ENCODE data around the gene PLA2G2D.

PLA2G2D gene

DNA sequence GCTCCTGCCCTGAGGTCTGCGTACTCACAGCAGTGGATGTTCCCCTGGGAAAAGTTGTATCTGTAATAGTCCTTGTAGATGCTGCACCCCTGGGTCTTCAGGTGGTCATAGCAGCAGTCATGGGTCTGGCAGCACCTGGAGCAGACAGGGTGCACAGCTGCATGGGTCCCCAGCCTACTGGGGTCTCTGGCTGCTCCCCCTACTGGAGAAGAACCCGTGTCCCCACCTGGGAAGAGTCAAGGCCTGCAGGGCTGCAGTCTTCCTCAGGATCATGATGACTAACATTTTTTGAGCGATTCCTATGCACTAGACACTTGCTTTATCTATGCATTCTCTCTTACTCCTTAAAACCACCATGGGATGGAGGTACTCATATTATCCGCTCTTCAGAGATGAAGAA, 3.9 kb downstream of the PLA2G2D start:
- no peak overlapping the region for H3K27ac ChIP-seq (ENCODE audit: low read depth in 2 of 2, low read length in 2 of 2)
- H3K36me3 ChIP-seq (ENCODE audit: control insufficient read depth in 2 of 2, insufficient read depth in 2 of 2, low read length in 2 of 2) = no peaks in the 10 kb centered on the region
- no peak overlapping the region for H3K4me3 ChIP-seq (ENCODE audit: low read length in 2 of 2)
- H3K9ac ChIP-seq (ENCODE audit: low read depth in 1 of 2, low read length in 2 of 2) = no peak overlapping the region
- H3K27me3 ChIP-seq (ENCODE audit: control insufficient read depth in 2 of 2, insufficient read depth in 2 of 2, low read length in 2 of 2) = no peaks in the 10 kb centered on the region
- H3K4me1 ChIP-seq (ENCODE audit: control insufficient read depth in 2 of 2, insufficient read depth in 2 of 2, low read length in 2 of 2) = no peaks in the 10 kb centered on the region
- no peaks in the 10 kb centered on the region for H3K9me3 ChIP-seq (ENCODE audit: control insufficient read depth in 2 of 2, low read length in 2 of 2)

- Histone ChIP-seq H3K4me1 (ENCODE audit: control insufficient read depth in 2 of 2, insufficient read depth in 2 of 2, low read length in 2 of 2) (no peaks in the 10 kb centered on the region), H3K4me3 (ENCODE audit: low read length in 2 of 2) (no peak overlapping the region), H3K9ac (ENCODE audit: low read depth in 1 of 2, low read length in 2 of 2) (no peak overlapping the region)
Observed at GRCh38 chr1:20114021-20114648, 5.2 kb downstream of the PLA2G2D start.

GRCh38 chr1:20112279-20113000, 6.9 kb downstream of the PLA2G2D start:
- H3K27ac ChIP-seq (ENCODE audit: low read depth in 2 of 2, low read length in 2 of 2) = no peak overlapping the region
- no peaks in the 10 kb centered on the region for H3K36me3 ChIP-seq (ENCODE audit: control insufficient read depth in 2 of 2, insufficient read depth in 2 of 2, low read length in 2 of 2)
- no peaks in the 10 kb centered on the region for H3K4me1 ChIP-seq (ENCODE audit: control insufficient read depth in 2 of 2, insufficient read depth in 2 of 2, low read length in 2 of 2)
- no peak overlapping the region for H3K4me3 ChIP-seq (ENCODE audit: low read length in 2 of 2)
- H3K9me3 ChIP-seq (ENCODE audit: control insufficient read depth in 2 of 2, low read length in 2 of 2) = no peaks in the 10 kb centered on the region
- no peak overlapping the region for H3K9ac ChIP-seq (ENCODE audit: low read depth in 1 of 2, low read length in 2 of 2)
- no peaks in the 10 kb centered on the region for H3K27me3 ChIP-seq (ENCODE audit: control insufficient read depth in 2 of 2, insufficient read depth in 2 of 2, low read length in 2 of 2)

More at GRCh38 chr1:20114021-20114648, 5.2 kb downstream of the PLA2G2D start:
- H3K9me3 ChIP-seq (ENCODE audit: control insufficient read depth in 2 of 2, low read length in 2 of 2) = no peaks in the 10 kb centered on the region
- no peaks in the 10 kb centered on the region for H3K27me3 ChIP-seq (ENCODE audit: control insufficient read depth in 2 of 2, insufficient read depth in 2 of 2, low read length in 2 of 2)
- H3K36me3 ChIP-seq (ENCODE audit: control insufficient read depth in 2 of 2, insufficient read depth in 2 of 2, low read length in 2 of 2) = no peaks in the 10 kb centered on the region
- H3K27ac ChIP-seq (ENCODE audit: low read depth in 2 of 2, low read length in 2 of 2) = no peak overlapping the region

DNA sequence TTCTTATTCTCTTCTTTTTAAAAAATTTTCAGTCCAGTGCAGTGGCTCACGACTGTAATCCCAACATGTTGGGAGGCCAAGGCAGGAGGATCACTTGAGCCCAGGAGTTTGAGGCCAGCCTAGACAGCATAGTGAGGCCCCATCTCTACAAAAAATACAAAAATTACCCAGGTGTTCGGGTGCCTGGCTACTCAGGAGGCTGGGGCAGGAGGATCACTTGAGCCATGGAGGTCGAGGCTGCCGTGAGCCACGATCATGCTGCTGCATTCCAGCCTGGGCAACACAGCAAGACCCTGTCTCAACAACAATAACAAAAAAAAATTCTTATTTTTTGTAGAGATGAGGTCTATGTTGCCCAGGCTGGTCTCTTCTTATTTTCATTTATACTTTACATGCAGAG, 7.9 kb downstream of the PLA2G2D start:
- Histone ChIP-seq H3K9ac (ENCODE audit: low read depth in 1 of 2, low read length in 2 of 2) (no peak overlapping the region), H3K36me3 (ENCODE audit: control insufficient read depth in 2 of 2, insufficient read depth in 2 of 2, low read length in 2 of 2) (no peaks in the 10 kb centered on the region), H3K27me3 (ENCODE audit: control insufficient read depth in 2 of 2, insufficient read depth in 2 of 2, low read length in 2 of 2) (peaks cover 0 to under 1% of the 10 kb centered on the region in 2 donors), H3K4me1 (ENCODE audit: control insufficient read depth in 2 of 2, insufficient read depth in 2 of 2, low read length in 2 of 2) (no peaks in the 10 kb centered on the region), H3K27ac (ENCODE audit: low read depth in 2 of 2, low read length in 2 of 2) (no peak overlapping the region), H3K9me3 (ENCODE audit: control insufficient read depth in 2 of 2, low read length in 2 of 2) (no peaks in the 10 kb centered on the region), H3K4me3 (ENCODE audit: low read length in 2 of 2) (no peak overlapping the region)

DNA sequence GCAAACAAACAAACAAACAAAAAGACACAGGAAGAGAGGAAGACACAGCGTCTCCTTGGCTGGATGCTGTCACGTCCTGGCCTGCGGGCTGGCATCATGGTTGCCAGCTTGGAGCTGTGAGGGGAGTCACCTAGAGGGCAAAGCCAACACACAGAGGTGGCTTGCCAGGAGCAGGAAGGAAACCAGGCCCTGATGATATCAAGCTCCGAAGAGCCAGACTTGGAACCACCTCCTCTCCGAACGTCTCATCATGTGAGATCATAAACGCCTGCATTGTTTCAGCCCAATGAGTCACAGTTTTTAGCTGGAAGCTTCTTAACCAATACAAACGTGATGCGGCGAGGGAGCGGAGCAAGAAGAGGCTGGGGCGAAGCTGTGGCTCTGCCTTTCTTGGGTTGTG, 8.7 kb downstream of the PLA2G2D start:
- Histone ChIP-seq H3K36me3 (ENCODE audit: control insufficient read depth in 2 of 2, insufficient read depth in 2 of 2, low read length in 2 of 2) (no peaks in the 10 kb centered on the region), H3K4me1 (ENCODE audit: control insufficient read depth in 2 of 2, insufficient read depth in 2 of 2, low read length in 2 of 2) (no peaks in the 10 kb centered on the region), H3K27ac (ENCODE audit: low read depth in 2 of 2, low read length in 2 of 2) (no peak overlapping the region), H3K27me3 (ENCODE audit: control insufficient read depth in 2 of 2, insufficient read depth in 2 of 2, low read length in 2 of 2) (peaks cover 0 to 3% of the 10 kb centered on the region in 2 donors), H3K9ac (ENCODE audit: low read depth in 1 of 2, low read length in 2 of 2) (no peak overlapping the region), H3K4me3 (ENCODE audit: low read length in 2 of 2) (no peak overlapping the region), H3K9me3 (ENCODE audit: control insufficient read depth in 2 of 2, low read length in 2 of 2) (no peaks in the 10 kb centered on the region)

- Histone ChIP-seq H3K9me3 (ENCODE audit: control insufficient read depth in 2 of 2, low read length in 2 of 2) (no peaks in the 10 kb centered on the region), H3K27me3 (ENCODE audit: control insufficient read depth in 2 of 2, insufficient read depth in 2 of 2, low read length in 2 of 2) (peaks cover 0 to 3% of the 10 kb centered on the region in 2 donors), H3K9ac (ENCODE audit: low read depth in 1 of 2, low read length in 2 of 2) (no peak overlapping the region), H3K36me3 (ENCODE audit: control insufficient read depth in 2 of 2, insufficient read depth in 2 of 2, low read length in 2 of 2) (no peaks in the 10 kb centered on the region), H3K4me3 (ENCODE audit: low read length in 2 of 2) (no peak overlapping the region), H3K27ac (ENCODE audit: low read depth in 2 of 2, low read length in 2 of 2) (no peak overlapping the region), H3K4me1 (ENCODE audit: control insufficient read depth in 2 of 2, insufficient read depth in 2 of 2, low read length in 2 of 2) (no peaks in the 10 kb centered on the region)
Observed at GRCh38 chr1:20109223-20109856, 10.0 kb downstream of the PLA2G2D start.

GRCh38 chr1:20108366-20109123, 10.8 kb downstream of the PLA2G2D start:
- no peak overlapping the region for H3K9ac ChIP-seq (ENCODE audit: low read depth in 1 of 2, low read length in 2 of 2)
- no peak overlapping the region for H3K27ac ChIP-seq (ENCODE audit: low read depth in 2 of 2, low read length in 2 of 2)
- H3K4me3 ChIP-seq (ENCODE audit: low read length in 2 of 2) = no peak overlapping the region
- no peaks in the 10 kb centered on the region for H3K4me1 ChIP-seq (ENCODE audit: control insufficient read depth in 2 of 2, insufficient read depth in 2 of 2, low read length in 2 of 2)
- H3K36me3 ChIP-seq (ENCODE audit: control insufficient read depth in 2 of 2, insufficient read depth in 2 of 2, low read length in 2 of 2) = no peaks in the 10 kb centered on the region
- peaks cover 0 to 3% of the 10 kb centered on the region in 2 donors for H3K27me3 ChIP-seq (ENCODE audit: control insufficient read depth in 2 of 2, insufficient read depth in 2 of 2, low read length in 2 of 2)
- no peaks in the 10 kb centered on the region for H3K9me3 ChIP-seq (ENCODE audit: control insufficient read depth in 2 of 2, low read length in 2 of 2)

DNA sequence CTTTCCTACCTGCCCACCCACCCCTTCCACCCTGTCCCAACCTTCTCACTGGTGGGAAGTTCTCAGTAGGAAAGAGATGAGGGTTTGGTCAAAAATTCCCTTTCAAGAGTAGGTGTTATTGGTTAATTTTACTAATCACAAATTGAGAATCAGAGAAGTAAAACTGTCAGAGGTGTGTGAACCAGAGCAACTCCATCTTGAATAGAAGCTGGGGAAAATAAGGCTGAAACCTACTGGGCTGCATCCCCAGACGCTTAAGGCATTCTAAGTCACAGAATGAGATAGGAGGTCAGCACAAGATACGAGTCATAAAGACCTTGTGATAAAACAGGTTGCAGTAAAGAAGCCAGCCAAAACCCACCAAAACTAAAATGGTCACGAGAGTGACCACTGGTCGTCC, 11.5 kb downstream of the PLA2G2D start:
- Histone ChIP-seq H3K27ac (ENCODE audit: low read depth in 2 of 2, low read length in 2 of 2) (no peak overlapping the region), H3K4me3 (ENCODE audit: low read length in 2 of 2) (no peak overlapping the region), H3K4me1 (ENCODE audit: control insufficient read depth in 2 of 2, insufficient read depth in 2 of 2, low read length in 2 of 2) (no peaks in the 10 kb centered on the region), H3K36me3 (ENCODE audit: control insufficient read depth in 2 of 2, insufficient read depth in 2 of 2, low read length in 2 of 2) (no peaks in the 10 kb centered on the region), H3K27me3 (ENCODE audit: control insufficient read depth in 2 of 2, insufficient read depth in 2 of 2, low read length in 2 of 2) (peaks cover 0 to 3% of the 10 kb centered on the region in 2 donors), H3K9ac (ENCODE audit: low read depth in 1 of 2, low read length in 2 of 2) (no peak overlapping the region), H3K9me3 (ENCODE audit: control insufficient read depth in 2 of 2, low read length in 2 of 2) (no peaks in the 10 kb centered on the region)

DNA sequence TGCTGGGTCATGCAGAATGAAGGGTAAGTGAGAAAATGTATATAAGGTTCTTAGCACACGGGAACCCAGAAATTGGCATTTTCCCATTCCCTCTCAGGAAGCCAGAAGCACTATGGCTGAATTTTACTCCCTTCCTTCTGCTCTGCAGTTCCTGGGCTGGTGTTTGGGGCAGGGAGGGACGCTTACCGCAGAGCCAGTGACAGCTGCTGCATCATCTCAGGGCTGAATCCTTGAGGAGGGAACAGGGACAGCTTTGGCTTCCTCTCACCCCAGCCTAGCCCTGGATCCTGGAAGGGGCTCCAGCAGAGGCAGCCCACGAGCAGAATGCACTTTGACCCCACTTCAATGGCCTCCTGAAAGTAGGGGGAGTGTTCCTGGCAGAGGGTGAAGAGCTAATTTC, 12.0 kb downstream of the PLA2G2D start:
- Histone ChIP-seq H3K36me3 (ENCODE audit: control insufficient read depth in 2 of 2, insufficient read depth in 2 of 2, low read length in 2 of 2) (no peaks in the 10 kb centered on the region), H3K9ac (ENCODE audit: low read depth in 1 of 2, low read length in 2 of 2) (no peak overlapping the region), H3K9me3 (ENCODE audit: control insufficient read depth in 2 of 2, low read length in 2 of 2) (no peaks in the 10 kb centered on the region), H3K4me3 (ENCODE audit: low read length in 2 of 2) (no peak overlapping the region), H3K27me3 (ENCODE audit: control insufficient read depth in 2 of 2, insufficient read depth in 2 of 2, low read length in 2 of 2) (peaks cover 0 to 3% of the 10 kb centered on the region in 2 donors), H3K4me1 (ENCODE audit: control insufficient read depth in 2 of 2, insufficient read depth in 2 of 2, low read length in 2 of 2) (no peaks in the 10 kb centered on the region), H3K27ac (ENCODE audit: low read depth in 2 of 2, low read length in 2 of 2) (no peak overlapping the region)

DNA sequence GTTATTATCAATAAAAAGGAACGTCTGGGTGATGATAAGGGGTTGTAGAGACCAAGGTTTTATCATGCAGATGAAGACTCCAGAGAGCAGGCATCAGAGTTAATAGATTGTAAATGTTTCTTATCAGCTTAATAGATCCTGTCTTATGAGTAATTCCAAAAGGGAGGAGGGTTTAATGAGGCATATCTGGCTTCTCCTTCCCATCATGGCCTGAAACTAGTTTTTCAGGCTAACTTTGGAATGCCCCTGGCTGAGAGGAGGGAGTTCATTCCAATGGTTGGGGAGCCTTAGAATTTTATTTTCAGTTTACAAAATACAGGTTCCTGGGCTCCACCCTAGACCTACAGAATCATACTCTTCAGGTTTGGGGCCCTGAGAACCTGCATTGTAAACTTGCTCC, 13.5 kb downstream of the PLA2G2D start:
- Histone ChIP-seq H3K9me3 (ENCODE audit: control insufficient read depth in 2 of 2, low read length in 2 of 2) (no peaks in the 10 kb centered on the region), H3K36me3 (ENCODE audit: control insufficient read depth in 2 of 2, insufficient read depth in 2 of 2, low read length in 2 of 2) (no peaks in the 10 kb centered on the region), H3K27ac (ENCODE audit: low read depth in 2 of 2, low read length in 2 of 2) (no peak overlapping the region), H3K4me3 (ENCODE audit: low read length in 2 of 2) (no peak overlapping the region), H3K4me1 (ENCODE audit: control insufficient read depth in 2 of 2, insufficient read depth in 2 of 2, low read length in 2 of 2) (no peaks in the 10 kb centered on the region), H3K9ac (ENCODE audit: low read depth in 1 of 2, low read length in 2 of 2) (no peak overlapping the region), H3K27me3 (ENCODE audit: control insufficient read depth in 2 of 2, insufficient read depth in 2 of 2, low read length in 2 of 2) (peaks cover 0 to 3% of the 10 kb centered on the region in 2 donors)
